Panc1 (cell line): Measurements from ENCODE around the gene GRK2. TPM values are rescaled to one million over a fixed set of nuclear protein-coding genes. Genes with fewer than 3 reads are reported as not detected.

ENCODE experiments used
- ATAC-seq: fragments of 200-7000 bp; cut with Tn5 transposase; 2 replicates; pipeline ENCODE4 v1.9.1; 2020; ENCODE audit warnings: mild to moderate bottlenecking, moderate library complexity
- BruUV-seq: library from RNA; stranded (reverse); fragments of 400-500 nt; replicated peaks from 2 replicates; lab custom pipeline; 2021; lab: Mats Ljungman, UMichigan
- CTCF ChIA-PET: fragments of 300-600 bp; sonication (Branson Sonifier 250); formaldehyde crosslinking; loops from one replicate; lab custom pipeline; 2022; ENCODE audit warnings: antibody characterized with exemption; lab: Charles Lee
- POLR2A ChIA-PET: fragments of 300-600 bp; sonication (Branson Sonifier 250); formaldehyde crosslinking; loops from one replicate; lab custom pipeline; 2022; ENCODE audit warnings: antibody characterized with exemption; lab: Charles Lee
- DNase-seq: peaks from one replicate; pipeline ENCODE4 v3.0.0-alpha.2; 2010; ENCODE audit warnings: low read depth, low spot score
- H3K27ac ChIP-seq: 2 replicates; pipeline ENCODE4 v1.5.1; 2011; ENCODE audit warnings: mild to moderate bottlenecking, low read length, inconsistent platforms
- H3K27me3 ChIP-seq: fragments of 200-500 bp; sonication (Bioruptor generic); 2 replicates; pipeline ENCODE4 v1.6.0; 2014; ENCODE audit warnings: low read length, inconsistent platforms; ENCODE audit not compliant: control insufficient read depth, insufficient read depth
- H3K36me3 ChIP-seq: fragments of 200-500 bp; sonication (Bioruptor generic); 2 replicates; pipeline ENCODE4 v1.5.1; 2014; ENCODE audit warnings: inconsistent platforms, mild to moderate bottlenecking, low read length, moderate library complexity; ENCODE audit not compliant: control insufficient read depth, insufficient read depth
- H3K4me1 ChIP-seq: 2 replicates; pipeline ENCODE4 v1.5.1; 2011; ENCODE audit warnings: inconsistent platforms, mild to moderate bottlenecking, low read length, moderate library complexity; ENCODE audit not compliant: control insufficient read depth, insufficient read depth
- H3K4me3 ChIP-seq, 2 experiments: 2 replicates each; pipeline ENCODE4 v1.5.1; 2011 to 2012; ENCODE audit warnings: low read depth in 2 of 2, low read length in 2 of 2, mild to moderate bottlenecking in 2 of 2, inconsistent platforms in 1 of 2, moderate library complexity in 1 of 2
- H3K9me3 ChIP-seq: fragments of 200-500 bp; sonication (Bioruptor generic); 2 replicates; pipeline ENCODE4 v1.5.1; 2014; ENCODE audit warnings: low read depth, mild to moderate bottlenecking, inconsistent platforms, low read length, moderate library complexity; ENCODE audit not compliant: control insufficient read depth, insufficient read depth
- POLR2AphosphoS5 ChIP-seq: IDR thresholded peaks from 2 replicates; pipeline ENCODE4 v1.6.1; 2012; ENCODE audit warnings: mild to moderate bottlenecking, low read depth, low read length, moderate library complexity
- REST ChIP-seq, 2 experiments: IDR thresholded peaks; 2 replicates each; pipeline ENCODE4 v1.6.1; 2011 to 2012; ENCODE audit warnings: low read depth in 2 of 2, control low read depth in 1 of 2, low read length in 1 of 2, mild to moderate bottlenecking in 1 of 2, moderate library complexity in 1 of 2; ENCODE audit not compliant: insufficient read depth in 1 of 2
- SIN3A ChIP-seq: IDR thresholded peaks from 2 replicates; pipeline ENCODE4 v1.6.1; 2012; ENCODE audit warnings: low read depth, mild to moderate bottlenecking, low read length, moderate library complexity, borderline replicate concordance; ENCODE audit not compliant: insufficient read depth
- TCF7L2 ChIP-seq: IDR thresholded peaks from 2 replicates; pipeline ENCODE4 v1.6.1; 2011; ENCODE audit warnings: mild to moderate bottlenecking, low read depth, low read length, inconsistent platforms
- in situ Hi-C: cut with HindIII; loops from 2 replicates; pipeline ENCODE4 v1.10.0; 2016; ENCODE audit warnings: low sequenced_read_pairs, low pct_unique_long_range_greater_than_20kb
- intact Hi-C: fragments of 100-400 bp; cut with micrococcal nuclease; formaldehyde crosslinking; loops from one replicate; pipeline ENCODE4 v1.10.0; 2022; ENCODE audit not compliant: unreplicated experiment
- total RNA-seq: library from RNA; stranded (reverse); gene quantifications from one replicate; pipeline ENCODE4 v1.2.1, GENCODE V29; 2021; ENCODE audit not compliant: unreplicated experiment
- TF ChIP-seq, protein P1 (sequence below): fragments of 450-650 bp; IDR thresholded peaks from 2 replicates; pipeline ENCODE4 v1.5.1; 2017; ENCODE audit warnings: mild to moderate bottlenecking

Gene GRK2
- total RNA-seq, 1 experiment from 2014 or later = 103 TPM

DNA sequence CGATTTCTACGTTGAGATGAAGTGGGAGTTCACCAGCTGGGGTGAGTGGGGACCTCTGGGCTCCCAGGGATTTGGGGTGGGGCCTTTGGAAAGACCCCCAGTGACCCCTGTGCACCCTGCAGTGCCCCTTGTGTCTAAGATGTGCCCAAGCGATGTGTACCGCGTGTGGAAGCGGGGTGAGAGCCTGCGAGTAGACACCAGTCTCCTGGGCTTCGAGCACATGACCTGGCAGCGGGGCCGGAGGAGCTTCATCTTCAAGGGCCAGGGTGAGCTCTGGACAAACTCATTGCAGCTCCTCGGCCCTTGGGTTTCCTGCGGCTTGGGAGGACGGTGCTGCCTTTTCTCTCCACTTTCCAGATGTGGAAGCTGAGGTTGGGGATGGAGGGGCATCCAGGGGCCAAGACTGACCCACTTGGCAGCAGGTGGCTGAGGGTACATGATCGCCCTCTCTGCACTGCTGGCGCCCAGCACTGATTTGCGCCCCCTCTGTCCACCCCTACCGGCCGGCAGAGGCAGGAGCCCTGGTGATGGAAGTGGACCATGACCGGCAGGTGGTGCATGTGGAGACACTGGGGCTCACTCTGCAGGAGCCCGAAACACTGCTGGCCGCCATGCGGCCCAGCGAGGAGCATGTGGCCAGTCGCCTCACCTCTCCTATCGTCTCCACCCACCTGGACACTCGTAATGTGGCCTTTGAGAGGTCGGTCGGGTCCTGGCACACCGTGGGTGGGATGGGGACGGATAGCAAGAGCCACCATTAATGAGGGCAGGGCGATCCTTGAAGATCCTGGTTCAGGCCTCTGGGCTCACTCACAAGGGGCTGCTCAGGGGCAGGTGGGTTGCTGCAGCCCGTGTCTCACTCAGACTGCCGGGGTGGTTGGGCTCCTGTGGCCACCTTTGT, 25.5 kb downstream of the GRK2 start:
- H3K4me1 ChIP-seq = peaks cover 18% of the 10 kb centered on the region
- DNase-seq (no peak), ATAC-seq (no peak)
- no peaks in the 10 kb centered on the region for H3K9me3 ChIP-seq
- BruUV-seq = no TSS peak
- H3K36me3 ChIP-seq = peaks cover 2% of the 10 kb centered on the region; the same call in 1 of the 2 replicates
- no peak overlapping the region for H3K27ac ChIP-seq
- POLR2A ChIA-PET = no interaction called here
- CTCF ChIA-PET = interaction anchor here (1.0 kb wide), 1 partner anchor 29 kb away, joined by 4 read pairs; no protein-coding TSS in a partner anchor
- intact Hi-C loops = no loop called here
- in situ Hi-C loops = no loop called here
- no peak for TF ChIP-seq REST (IDR thresholded peaks at IDR 0.05; ENCODE audit: insufficient read depth in 1 of 2, low read depth in 2 of 2, low read length in 1 of 2)
- TF ChIP-seq, protein P1, sequence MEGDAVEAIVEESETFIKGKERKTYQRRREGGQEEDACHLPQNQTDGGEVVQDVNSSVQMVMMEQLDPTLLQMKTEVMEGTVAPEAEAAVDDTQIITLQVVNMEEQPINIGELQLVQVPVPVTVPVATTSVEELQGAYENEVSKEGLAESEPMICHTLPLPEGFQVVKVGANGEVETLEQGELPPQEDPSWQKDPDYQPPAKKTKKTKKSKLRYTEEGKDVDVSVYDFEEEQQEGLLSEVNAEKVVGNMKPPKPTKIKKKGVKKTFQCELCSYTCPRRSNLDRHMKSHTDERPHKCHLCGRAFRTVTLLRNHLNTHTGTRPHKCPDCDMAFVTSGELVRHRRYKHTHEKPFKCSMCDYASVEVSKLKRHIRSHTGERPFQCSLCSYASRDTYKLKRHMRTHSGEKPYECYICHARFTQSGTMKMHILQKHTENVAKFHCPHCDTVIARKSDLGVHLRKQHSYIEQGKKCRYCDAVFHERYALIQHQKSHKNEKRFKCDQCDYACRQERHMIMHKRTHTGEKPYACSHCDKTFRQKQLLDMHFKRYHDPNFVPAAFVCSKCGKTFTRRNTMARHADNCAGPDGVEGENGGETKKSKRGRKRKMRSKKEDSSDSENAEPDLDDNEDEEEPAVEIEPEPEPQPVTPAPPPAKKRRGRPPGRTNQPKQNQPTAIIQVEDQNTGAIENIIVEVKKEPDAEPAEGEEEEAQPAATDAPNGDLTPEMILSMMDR = no peak
- no peak for TF ChIP-seq POLR2AphosphoS5
- no peak for TF ChIP-seq TCF7L2
- no peak for TF ChIP-seq SIN3A
- H3K27me3 ChIP-seq = no peaks in the 10 kb centered on the region
- no peak overlapping the region for H3K4me3 ChIP-seq

- CTCF ChIA-PET = interaction anchor here (1.0 kb wide), 1 partner anchor 30 kb away, joined by 4 read pairs; no protein-coding TSS in a partner anchor
- TF ChIP-seq TCF7L2 = no peak
- TF ChIP-seq REST (IDR thresholded peaks at IDR 0.05; ENCODE audit: insufficient read depth in 1 of 2, low read depth in 2 of 2, low read length in 1 of 2) = no peak
- TF ChIP-seq, protein P1 = no peak
- no peak for TF ChIP-seq SIN3A
- TF ChIP-seq POLR2AphosphoS5 = no peak
- no TSS peak for BruUV-seq
Observed at GRCh38 chr11:67292671-67293070, 26.4 kb downstream of the GRK2 start.

More at GRCh38 chr11:67292671-67293070, 26.4 kb downstream of the GRK2 start:
- no peak for DNase-seq
- Histone ChIP-seq H3K36me3 (peaks cover 2% of the 10 kb centered on the region; the same call in 1 of the 2 replicates), H3K4me3 (no peak overlapping the region), H3K27me3 (no peaks in the 10 kb centered on the region), H3K4me1 (peaks cover 18% of the 10 kb centered on the region), H3K27ac (no peak overlapping the region), H3K9me3 (no peaks in the 10 kb centered on the region)
- in situ Hi-C loops (no loop called here), intact Hi-C loops (no loop called here)
- no peak for ATAC-seq
- POLR2A ChIA-PET = no interaction called here
